Peyer's patch (tissue), 4 donors: ENCODE data around the gene TCEA2. TPM values are rescaled to one million over a fixed set of nuclear protein-coding genes. Genes with fewer than 3 reads are reported as not detected.

Source experiments
- DNase-seq, 3 donors: peaks; one replicate each; pipeline ENCODE4 v3.0.0-alpha.2; 2017 to 2019
- H3K27ac ChIP-seq, 4 donors: fragments of 200-600 bp; sonication (generic); one replicate each; pipeline ENCODE4 v1.5.1; 2016 to 2019
- H3K27me3 ChIP-seq, 2 donors: fragments of 200-600 bp; sonication (generic); one replicate each; pipeline ENCODE4 v1.5.1; 2019
- H3K36me3 ChIP-seq, 3 donors: fragments of 200-600 bp; sonication (generic); one replicate each; pipeline ENCODE4 v1.5.1; 2016 to 2019
- H3K4me1 ChIP-seq, 4 donors: fragments of 200-600 bp; sonication (generic); one replicate each; pipeline ENCODE4 v1.5.1; 2016 to 2019
- H3K4me3 ChIP-seq, 4 donors: fragments of 200-600 bp; sonication (generic); 1 replicate in 3 of 4; 2 replicates in 1 of 4; pipeline ENCODE4 v1.5.1; 2016 to 2019; ENCODE audit warnings: mild to moderate bottlenecking in 1 of 4
- H3K9me3 ChIP-seq, 4 donors: fragments of 200-600 bp; sonication (generic); one replicate each; pipeline ENCODE4 v1.5.1; 2016 to 2019; ENCODE audit warnings: mild to moderate bottlenecking in 1 of 4
- POLR2A ChIP-seq, 2 donors: fragments of 450-650 bp; IDR thresholded peaks; one replicate each; pipeline ENCODE4 v1.5.1; 2017; ENCODE audit warnings: antibody characterized with exemption in 2 of 2, mild to moderate bottlenecking in 2 of 2, moderate library complexity in 2 of 2
- total RNA-seq, 4 donors: library from RNA; depleted of rRNA; stranded (reverse); fragments of >200 nt; gene quantifications; one replicate each; pipeline ENCODE4 v1.1.0, GENCODE V29; 2016
- TF ChIP-seq, protein P1 (sequence below), 6 experiments: fragments of 450-650 bp in 4 of 6; fragments of 200-600 bp in 2 of 6; sonication (generic) in 1 of 6; IDR thresholded peaks; one replicate each; pipeline ENCODE4 v1.5.1; 2017 to 2019; ENCODE audit warnings: antibody characterized with exemption in 6 of 6, mild to moderate bottlenecking in 3 of 6, moderate library complexity in 1 of 6

The TCEA2 gene
- total RNA-seq, 4 donors from 2014 or later = 4.7 to 19.8 (median 8.3) TPM

DNA sequence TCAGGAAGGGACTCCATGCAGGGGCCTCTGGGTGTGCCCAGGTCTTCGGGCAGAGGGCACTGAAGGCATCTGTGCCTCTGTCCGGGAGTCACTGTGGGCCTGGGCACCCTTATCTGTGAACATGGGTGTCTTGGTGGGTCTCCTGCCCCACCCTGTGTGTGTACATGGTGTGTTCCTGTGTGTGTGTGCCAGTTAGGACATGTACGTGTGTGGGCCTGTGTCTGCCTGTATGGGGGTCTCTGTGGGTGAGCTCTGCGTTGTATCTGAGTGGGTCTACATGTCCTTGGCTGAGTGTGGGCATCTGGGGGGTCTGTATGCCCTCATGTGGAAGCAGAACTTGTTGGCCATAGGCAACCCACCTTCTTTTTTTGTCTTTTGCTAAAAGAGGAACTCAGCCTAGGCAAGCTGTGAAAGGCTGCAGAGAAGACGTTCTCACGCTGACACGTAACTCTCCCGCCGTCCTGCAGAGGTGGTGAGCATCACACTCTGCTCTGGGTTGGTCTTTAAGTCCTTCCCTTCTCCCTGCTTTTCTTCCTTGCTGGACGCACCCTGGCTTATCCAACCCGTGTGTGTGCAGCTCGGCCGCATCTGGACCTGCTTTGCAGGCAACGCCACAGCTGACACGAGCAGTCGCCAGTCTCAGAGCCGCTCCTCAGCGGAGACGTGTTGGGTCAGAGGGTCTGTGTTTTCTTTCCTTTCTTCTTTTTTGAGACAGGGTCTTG, 44.9 kb downstream of the TCEA2 start:
- H3K4me1 ChIP-seq = no peaks in the 10 kb centered on the region
- no peak overlapping the region for H3K4me3 ChIP-seq
- H3K27me3 ChIP-seq = no peaks in the 10 kb centered on the region
- no peaks in the 10 kb centered on the region for H3K9me3 ChIP-seq
- TF ChIP-seq, protein P1, sequence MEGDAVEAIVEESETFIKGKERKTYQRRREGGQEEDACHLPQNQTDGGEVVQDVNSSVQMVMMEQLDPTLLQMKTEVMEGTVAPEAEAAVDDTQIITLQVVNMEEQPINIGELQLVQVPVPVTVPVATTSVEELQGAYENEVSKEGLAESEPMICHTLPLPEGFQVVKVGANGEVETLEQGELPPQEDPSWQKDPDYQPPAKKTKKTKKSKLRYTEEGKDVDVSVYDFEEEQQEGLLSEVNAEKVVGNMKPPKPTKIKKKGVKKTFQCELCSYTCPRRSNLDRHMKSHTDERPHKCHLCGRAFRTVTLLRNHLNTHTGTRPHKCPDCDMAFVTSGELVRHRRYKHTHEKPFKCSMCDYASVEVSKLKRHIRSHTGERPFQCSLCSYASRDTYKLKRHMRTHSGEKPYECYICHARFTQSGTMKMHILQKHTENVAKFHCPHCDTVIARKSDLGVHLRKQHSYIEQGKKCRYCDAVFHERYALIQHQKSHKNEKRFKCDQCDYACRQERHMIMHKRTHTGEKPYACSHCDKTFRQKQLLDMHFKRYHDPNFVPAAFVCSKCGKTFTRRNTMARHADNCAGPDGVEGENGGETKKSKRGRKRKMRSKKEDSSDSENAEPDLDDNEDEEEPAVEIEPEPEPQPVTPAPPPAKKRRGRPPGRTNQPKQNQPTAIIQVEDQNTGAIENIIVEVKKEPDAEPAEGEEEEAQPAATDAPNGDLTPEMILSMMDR (IDR thresholded peaks at IDR 0.05) = no peak
- no peak for TF ChIP-seq POLR2A (IDR thresholded peaks at IDR 0.05)
- H3K27ac ChIP-seq = peak overlapping the region in 2 of 4 donors; percentile 40 to 65
- peak in 2 of 3 donors; percentile 49 to 50 for DNase-seq
- no peaks in the 10 kb centered on the region for H3K36me3 ChIP-seq

DNA sequence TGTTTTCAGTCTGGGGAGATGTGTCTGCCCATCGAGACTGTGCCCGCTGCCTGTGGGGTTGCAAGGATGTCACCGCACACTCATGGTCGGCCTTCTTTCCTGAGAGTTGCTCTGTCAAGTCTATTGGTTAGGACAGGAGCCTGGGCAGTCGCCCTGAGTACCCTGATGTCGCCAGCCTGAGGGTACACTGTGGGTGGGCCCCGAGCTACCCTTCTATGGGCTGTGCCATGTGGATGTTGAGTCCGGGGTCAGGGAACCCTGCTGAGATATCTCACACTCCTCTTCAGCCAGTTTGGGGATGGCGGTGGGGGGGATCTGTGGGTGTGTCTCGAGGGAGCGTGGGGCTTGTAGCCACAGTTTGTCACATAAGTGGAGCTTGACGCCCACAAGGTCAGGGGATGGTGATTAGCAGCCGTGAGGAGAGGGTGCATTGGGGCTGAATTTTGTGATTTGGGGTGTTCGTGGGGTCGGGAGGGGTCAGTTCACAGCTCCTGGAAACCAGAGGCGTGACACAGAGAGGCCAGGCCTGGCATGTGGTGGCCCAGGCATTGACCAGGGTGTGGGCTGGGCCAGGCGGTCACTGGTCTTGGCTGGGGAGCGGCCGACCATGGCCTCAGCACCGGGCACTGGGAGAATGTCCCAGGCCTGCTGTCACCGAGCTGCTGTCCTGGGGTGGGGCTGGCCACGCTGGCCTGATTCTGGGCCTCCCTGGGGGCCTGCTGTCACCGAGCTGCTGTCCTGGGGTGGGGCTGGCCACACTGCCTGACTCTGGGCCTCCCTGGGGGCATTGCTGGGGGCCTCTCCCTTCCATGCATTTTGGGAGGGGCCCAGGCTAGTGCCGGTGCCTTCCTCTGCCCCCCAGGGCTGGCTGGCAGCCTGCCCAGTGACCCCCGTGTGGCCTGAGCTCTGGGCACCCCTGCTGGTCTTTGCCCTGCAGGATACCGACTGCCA, 46.0 kb downstream of the TCEA2 start:
- DNase-seq = peak in 2 of 3 donors; percentile 14 to 42
- no peaks in the 10 kb centered on the region for H3K27me3 ChIP-seq
- H3K4me3 ChIP-seq = no peak overlapping the region
- no peaks in the 10 kb centered on the region for H3K36me3 ChIP-seq
- H3K9me3 ChIP-seq = no peaks in the 10 kb centered on the region
- no peak overlapping the region for H3K27ac ChIP-seq
- no peaks in the 10 kb centered on the region for H3K4me1 ChIP-seq
- TF ChIP-seq POLR2A (IDR thresholded peaks at IDR 0.05) = no peak
- TF ChIP-seq, protein P1 (IDR thresholded peaks at IDR 0.05) = no peak

DNA sequence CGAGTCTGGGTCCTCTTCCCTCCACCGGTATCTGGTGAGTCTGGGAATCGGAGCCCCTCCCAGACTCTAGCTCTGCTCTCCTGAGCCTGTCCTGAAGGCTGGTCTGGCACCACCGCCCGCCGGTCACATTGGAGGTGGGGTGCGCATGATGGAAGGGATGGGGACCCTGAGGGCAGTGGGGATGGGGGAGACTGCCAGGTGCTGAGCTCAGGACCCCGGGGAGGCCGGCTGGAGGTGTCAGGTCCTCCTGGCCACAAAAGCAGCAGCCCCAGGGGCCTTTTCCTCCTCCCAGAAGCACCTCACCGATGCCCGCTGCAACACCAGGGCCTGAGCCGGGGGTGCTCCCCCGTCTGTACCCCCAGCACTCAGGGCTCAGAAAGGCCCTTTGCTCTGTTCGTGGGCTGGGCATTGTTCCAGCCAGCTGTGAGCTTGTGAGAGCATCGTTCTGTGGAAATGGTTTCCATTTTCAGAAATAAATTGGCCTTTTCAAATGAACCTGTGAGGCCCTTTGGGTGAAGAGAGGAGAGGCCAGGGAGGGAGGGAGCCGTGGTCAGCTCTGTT, 46.9 kb downstream of the TCEA2 start:
- Histone ChIP-seq H3K27ac (no peak overlapping the region), H3K4me1 (no peaks in the 10 kb centered on the region), H3K27me3 (no peaks in the 10 kb centered on the region), H3K36me3 (no peaks in the 10 kb centered on the region), H3K4me3 (no peak overlapping the region), H3K9me3 (no peaks in the 10 kb centered on the region)
- peak in 2 of 3 donors; percentile 8 to 39 for DNase-seq
- TF ChIP-seq, protein P1 (IDR thresholded peaks at IDR 0.05) = no peak
- no peak for TF ChIP-seq POLR2A (IDR thresholded peaks at IDR 0.05)

DNA sequence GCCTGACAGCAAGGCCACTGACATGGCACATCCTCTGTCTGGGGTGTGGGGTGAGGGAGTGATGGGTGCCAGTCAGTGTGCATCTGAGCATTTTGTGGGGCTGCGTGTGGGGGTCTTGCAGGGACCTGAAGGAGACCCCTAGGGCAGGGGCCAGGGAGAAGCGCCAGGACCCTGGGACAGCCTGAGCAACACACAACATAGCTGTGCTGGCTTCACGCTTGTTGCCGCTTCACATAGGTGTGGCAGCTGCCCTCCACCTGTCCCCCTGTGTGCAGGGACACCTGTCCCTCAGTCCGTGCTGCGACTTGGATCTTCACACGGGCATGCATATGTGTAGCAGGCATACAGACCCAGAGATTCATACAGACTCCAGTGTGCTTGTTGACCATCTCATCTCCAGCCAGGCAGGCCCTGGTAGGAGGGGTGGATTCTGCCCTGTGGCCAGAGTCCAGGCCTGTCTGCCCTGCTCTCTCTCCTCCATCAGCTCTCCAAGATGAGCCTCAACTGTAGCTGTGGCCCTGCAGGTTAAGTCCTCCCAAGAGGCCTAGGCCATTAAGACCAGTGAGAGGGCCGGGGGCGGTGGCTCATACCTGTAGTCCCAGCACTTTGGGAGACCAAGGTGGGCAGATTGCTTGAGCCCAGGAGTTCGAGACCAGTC, 47.5 kb downstream of the TCEA2 start:
- no peaks in the 10 kb centered on the region for H3K4me1 ChIP-seq
- no peaks in the 10 kb centered on the region for H3K27me3 ChIP-seq
- no peak overlapping the region for H3K27ac ChIP-seq
- DNase-seq = peak; percentile 15 to 41 (median 28)
- no peaks in the 10 kb centered on the region for H3K36me3 ChIP-seq
- TF ChIP-seq POLR2A (IDR thresholded peaks at IDR 0.05) = no peak
- TF ChIP-seq, protein P1 (IDR thresholded peaks at IDR 0.05) = no peak
- H3K4me3 ChIP-seq = no peak overlapping the region
- no peaks in the 10 kb centered on the region for H3K9me3 ChIP-seq
